T-helper 1 cell treated with Interleukin-12 subunit alpha and Interleukin-12 subunit beta and Interleukin-4 antibody, amounts not matched to agents 30 μg/mL and 1 μg/mL, for 36 hours (primary cell): ENCODE results near the gene EPS8L3.
"Not testable (repeated sequence)": the region's sequence is repeated elsewhere in the genome, so short reads cannot be mapped to it uniquely, and the experiment has no call there.

Source experiments
- H3K27ac Mint-ChIP-seq: one replicate; pipeline ENCODE4 v1.8.0; 2021; ENCODE audit warnings: mild to moderate bottlenecking, mixed read lengths
- H3K27me3 Mint-ChIP-seq: one replicate; pipeline ENCODE4 v1.8.0; 2021; ENCODE audit warnings: low read depth, mixed read lengths
- H3K36me3 Mint-ChIP-seq: one replicate; pipeline ENCODE4 v1.8.0; 2021; ENCODE audit warnings: low read depth, mixed read lengths
- H3K4me1 Mint-ChIP-seq: one replicate; pipeline ENCODE4 v1.8.0; 2021; ENCODE audit warnings: low read depth, mixed read lengths
- H3K4me3 Mint-ChIP-seq: one replicate; pipeline ENCODE4 v1.8.0; 2021; ENCODE audit warnings: mild to moderate bottlenecking, moderate library complexity, mixed read lengths
- H3K9me3 Mint-ChIP-seq: one replicate; pipeline ENCODE4 v1.8.0; 2021; ENCODE audit warnings: mixed read lengths

Gene EPS8L3

DNA sequence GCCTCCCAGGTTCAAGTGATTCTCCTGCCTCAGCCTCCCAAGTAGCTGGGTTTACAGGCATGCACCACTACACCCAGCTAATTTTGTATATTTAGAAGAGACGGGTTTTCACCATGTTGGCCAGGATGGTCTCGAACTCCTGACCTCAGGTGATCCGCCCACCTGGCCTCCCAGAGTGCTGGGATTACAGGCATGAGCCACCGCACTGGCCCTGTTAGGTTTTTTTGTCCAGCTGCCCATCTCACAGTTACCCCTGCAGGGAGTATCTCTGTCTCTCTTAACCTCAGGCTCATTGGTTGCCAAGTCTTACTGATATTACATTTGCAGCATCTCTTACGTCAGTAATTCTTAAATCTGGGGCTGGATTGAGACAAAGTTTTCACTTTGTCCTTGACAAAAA, 7.4 kb downstream of the EPS8L3 start:
- not testable (repeated sequence) for H3K4me1 Mint-ChIP-seq, H3K9me3 Mint-ChIP-seq, H3K27me3 Mint-ChIP-seq, H3K36me3 Mint-ChIP-seq, H3K4me3 Mint-ChIP-seq, H3K27ac Mint-ChIP-seq

- Mint-ChIP-seq H3K27me3 (peaks cover 9% of the 10 kb centered on the region), H3K4me3 (no peak overlapping the region), H3K9me3 (no peaks in the 10 kb centered on the region), H3K27ac (no peak overlapping the region), H3K36me3 (no peaks in the 10 kb centered on the region), H3K4me1 (no peaks in the 10 kb centered on the region)
Measured at GRCh38 chr1:109754738-109755137, 9.0 kb downstream of the EPS8L3 start.

GRCh38 chr1:109751531-109752260, 12.0 kb downstream of the EPS8L3 start:
- Mint-ChIP-seq H3K4me3 (no peak overlapping the region), H3K27me3 (peaks cover 22% of the 10 kb centered on the region), H3K9me3 (no peaks in the 10 kb centered on the region), H3K36me3 (no peaks in the 10 kb centered on the region), H3K27ac (no peak overlapping the region), H3K4me1 (no peaks in the 10 kb centered on the region)

DNA sequence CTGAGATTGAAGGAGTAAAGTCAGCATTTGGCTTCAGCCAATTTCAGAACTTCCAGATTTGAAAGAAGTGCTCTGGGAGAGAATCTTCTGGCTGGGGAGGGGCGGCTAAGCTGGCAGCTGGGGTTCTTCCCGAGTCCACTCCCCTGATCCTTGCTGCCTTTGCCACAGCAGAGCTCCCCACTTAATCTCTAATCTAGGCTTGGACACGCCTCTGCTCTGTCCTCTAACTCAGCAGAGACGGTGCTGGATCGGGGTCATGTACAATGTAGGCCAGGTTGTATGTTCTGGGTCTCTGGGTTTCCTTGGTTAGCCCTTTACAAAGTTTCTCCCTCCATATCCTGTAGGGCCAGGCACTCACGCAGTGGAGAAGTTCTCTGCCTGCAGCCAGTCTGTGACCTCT, 12.8 kb downstream of the EPS8L3 start:
- H3K36me3 Mint-ChIP-seq = no peaks in the 10 kb centered on the region
- H3K27me3 Mint-ChIP-seq = peaks cover 25% of the 10 kb centered on the region
- no peak overlapping the region for H3K4me3 Mint-ChIP-seq
- H3K4me1 Mint-ChIP-seq = no peaks in the 10 kb centered on the region
- no peak overlapping the region for H3K27ac Mint-ChIP-seq
- no peaks in the 10 kb centered on the region for H3K9me3 Mint-ChIP-seq

- Mint-ChIP-seq H3K27ac (no peak overlapping the region), H3K36me3 (no peaks in the 10 kb centered on the region), H3K4me1 (no peaks in the 10 kb centered on the region), H3K4me3 (no peak overlapping the region), H3K9me3 (no peaks in the 10 kb centered on the region), H3K27me3 (peaks cover 26% of the 10 kb centered on the region)
Measured at GRCh38 chr1:109750241-109750882, 13.4 kb downstream of the EPS8L3 start.

DNA sequence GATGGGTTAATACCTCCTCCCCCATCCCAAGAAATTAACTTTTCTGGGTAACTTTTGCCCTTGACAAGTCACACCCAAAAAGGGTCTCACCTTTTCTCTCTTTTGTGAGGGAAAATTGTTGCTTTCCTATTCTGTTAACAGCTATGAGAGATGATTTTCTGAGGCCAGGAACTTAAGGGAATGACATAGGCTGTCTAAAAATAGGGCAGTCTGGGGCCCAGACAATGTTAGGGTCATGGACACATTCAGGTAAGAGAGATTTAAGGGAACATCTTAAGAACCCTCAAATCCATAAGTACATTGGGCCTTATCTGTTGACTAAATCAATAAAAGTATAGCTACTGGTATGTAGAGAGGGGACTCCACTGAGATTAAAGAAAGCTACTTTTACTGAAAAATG, 14.5 kb downstream of the EPS8L3 start:
- Mint-ChIP-seq H3K9me3 (no peaks in the 10 kb centered on the region), H3K27ac (no peak overlapping the region)

GRCh38 chr1:109748311-109748710, 15.4 kb downstream of the EPS8L3 start:
- H3K27ac Mint-ChIP-seq, H3K9me3 Mint-ChIP-seq, H3K4me3 Mint-ChIP-seq, H3K4me1 Mint-ChIP-seq, H3K36me3 Mint-ChIP-seq: not testable (repeated sequence)
- peaks cover 27% of the 10 kb centered on the region for H3K27me3 Mint-ChIP-seq

More for the DNA sequence above, 14.5 kb downstream of the EPS8L3 start:
- Mint-ChIP-seq H3K36me3 (no peaks in the 10 kb centered on the region), H3K4me3 (no peak overlapping the region), H3K27me3 (peaks cover 28% of the 10 kb centered on the region), H3K4me1 (no peaks in the 10 kb centered on the region)

DNA sequence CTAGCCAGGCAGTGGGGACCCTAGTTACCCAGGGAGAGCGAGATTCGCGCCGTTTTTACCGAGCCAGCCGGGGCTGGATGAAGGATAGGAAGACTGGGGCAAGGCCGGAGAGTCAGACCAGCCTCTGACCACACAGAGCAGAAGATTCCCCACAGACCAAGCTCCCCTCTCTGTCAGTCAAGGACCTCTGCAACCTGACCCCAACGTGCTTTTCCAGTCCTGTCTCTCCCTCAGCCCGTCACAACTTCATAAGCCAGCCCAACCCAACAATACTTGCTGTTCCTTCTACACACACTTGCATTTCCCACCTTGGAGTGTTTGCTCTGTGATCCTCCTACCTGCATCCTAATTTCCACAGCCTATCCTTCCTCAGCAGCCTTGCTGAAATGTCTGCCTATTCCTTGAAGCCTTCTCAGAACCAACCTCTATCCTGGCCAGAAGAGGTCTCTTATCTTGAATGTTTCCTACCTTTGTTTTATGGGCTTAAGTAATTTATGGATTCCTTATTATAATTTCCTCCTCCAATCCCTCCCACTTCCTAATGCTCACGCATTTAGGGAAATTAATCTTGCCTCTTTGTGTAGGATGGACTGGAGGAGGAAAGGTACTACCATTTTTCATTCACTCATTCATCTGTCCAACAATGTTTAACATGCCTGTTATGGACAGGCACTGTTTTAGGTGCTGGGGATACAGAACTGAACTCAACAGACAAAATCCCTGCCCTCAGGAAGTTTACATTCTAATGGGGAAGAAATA, 22.9 kb downstream of the EPS8L3 start, which contains the start of gene GSTM3:
TSS of gene GSTM3 (minus strand) at position 424 of the 759 bp plus-strand sequence. CDS start 751 bp downstream, outside the sequence.
- H3K4me1 Mint-ChIP-seq = peaks cover 10% of the 10 kb centered on the region
- peak within 1 kb of the TSS; percentile 59 for H3K27ac Mint-ChIP-seq
- H3K4me3 Mint-ChIP-seq = peak within 1 kb of the TSS; percentile 79
- no peaks in the 10 kb centered on the region for H3K9me3 Mint-ChIP-seq
- H3K36me3 Mint-ChIP-seq = peaks cover 2% of the 10 kb centered on the region
- H3K27me3 Mint-ChIP-seq = peaks cover 42% of the 10 kb centered on the region

DNA sequence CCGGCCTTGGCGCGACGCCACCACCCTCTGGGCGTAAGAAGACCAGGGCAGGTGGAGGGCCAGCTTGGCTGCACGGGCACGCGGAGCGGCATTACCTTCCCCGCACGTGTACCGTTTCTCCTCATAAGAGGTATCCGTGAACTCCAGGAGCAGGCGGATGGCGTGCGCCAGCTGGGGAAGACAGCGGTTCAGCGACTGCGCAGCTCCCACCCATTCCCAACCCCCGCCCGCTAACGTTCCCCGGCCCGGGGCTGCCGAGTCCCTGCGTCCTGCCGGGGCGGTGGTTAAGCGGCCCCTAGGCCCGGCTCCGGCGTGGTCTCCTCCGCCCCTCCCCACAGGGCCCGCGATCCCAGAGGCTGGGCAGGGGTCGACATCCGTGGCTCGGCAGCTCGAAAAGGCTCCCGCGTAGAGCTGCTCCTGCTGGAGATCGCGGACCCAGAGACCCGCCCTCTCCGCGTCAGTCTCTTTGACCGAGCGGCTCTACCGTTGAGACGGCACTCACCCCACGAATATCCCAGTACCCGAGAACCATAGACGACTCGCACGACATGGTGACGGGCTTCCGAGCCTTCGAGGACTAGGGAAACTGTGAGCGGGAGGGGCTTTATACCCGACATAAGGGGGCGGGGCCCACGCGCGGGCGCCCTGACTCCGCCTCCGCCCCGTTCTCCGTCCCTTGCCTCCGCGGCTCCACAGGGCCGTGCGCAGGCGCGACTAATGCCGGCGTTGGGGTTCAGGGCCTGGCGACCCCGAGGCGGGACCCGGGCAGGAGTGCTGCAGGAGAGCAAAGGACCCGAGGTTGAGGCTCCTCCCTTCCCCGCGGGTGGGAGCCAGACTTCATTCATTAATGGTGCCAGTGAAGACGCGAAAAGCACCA, 23.7 kb downstream of the EPS8L3 start:
- Mint-ChIP-seq H3K9me3 (no peaks in the 10 kb centered on the region), H3K27me3 (peaks cover 38% of the 10 kb centered on the region), H3K27ac (peak overlapping the region; percentile 59), H3K36me3 (peaks cover 2% of the 10 kb centered on the region), H3K4me3 (peak overlapping the region; percentile 79), H3K4me1 (peaks cover 10% of the 10 kb centered on the region)

GRCh38 chr1:109733236-109733870, 30.4 kb downstream of the EPS8L3 start:
- no peaks in the 10 kb centered on the region for H3K4me1 Mint-ChIP-seq
- H3K36me3 Mint-ChIP-seq = peaks cover 2% of the 10 kb centered on the region
- H3K9me3 Mint-ChIP-seq = no peaks in the 10 kb centered on the region
- peaks cover 24% of the 10 kb centered on the region for H3K27me3 Mint-ChIP-seq
- H3K27ac Mint-ChIP-seq = no peak overlapping the region
- no peak overlapping the region for H3K4me3 Mint-ChIP-seq

DNA sequence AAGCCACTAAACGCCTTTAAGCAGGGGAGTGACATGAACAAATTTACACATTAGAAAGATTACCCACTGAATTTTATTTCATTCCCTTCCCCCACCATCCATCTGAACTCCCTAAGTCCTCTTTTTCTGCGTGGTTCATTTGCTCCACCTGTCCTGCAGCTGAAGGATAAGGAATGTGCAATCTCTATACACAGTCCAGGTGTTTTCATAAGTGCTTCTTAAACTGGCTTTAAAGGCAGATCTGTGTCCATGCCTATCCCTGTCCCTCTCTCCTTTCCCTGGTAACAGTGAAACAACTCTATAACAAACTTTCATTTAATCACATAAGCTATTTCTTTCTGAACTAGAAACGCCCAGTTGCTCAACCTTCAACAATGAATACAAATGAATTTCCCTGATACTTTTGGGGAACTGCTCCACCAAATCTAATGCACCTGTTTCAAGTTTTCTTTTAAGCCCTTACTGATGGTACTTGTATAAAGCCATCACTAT, 31.3 kb downstream of the EPS8L3 start:
- H3K9me3 Mint-ChIP-seq = no peaks in the 10 kb centered on the region
- H3K4me1 Mint-ChIP-seq = no peaks in the 10 kb centered on the region
- no peak overlapping the region for H3K27ac Mint-ChIP-seq
- H3K27me3 Mint-ChIP-seq = peaks cover 21% of the 10 kb centered on the region
- no peak overlapping the region for H3K4me3 Mint-ChIP-seq
- H3K36me3 Mint-ChIP-seq = no peaks in the 10 kb centered on the region

GRCh38 chr1:109730666-109731065, 33.1 kb downstream of the EPS8L3 start:
- no peak overlapping the region for H3K27ac Mint-ChIP-seq
- no peaks in the 10 kb centered on the region for H3K9me3 Mint-ChIP-seq
- H3K36me3 Mint-ChIP-seq = no peaks in the 10 kb centered on the region
- no peaks in the 10 kb centered on the region for H3K4me1 Mint-ChIP-seq
- H3K4me3 Mint-ChIP-seq = no peak overlapping the region
- peaks cover 21% of the 10 kb centered on the region for H3K27me3 Mint-ChIP-seq

DNA sequence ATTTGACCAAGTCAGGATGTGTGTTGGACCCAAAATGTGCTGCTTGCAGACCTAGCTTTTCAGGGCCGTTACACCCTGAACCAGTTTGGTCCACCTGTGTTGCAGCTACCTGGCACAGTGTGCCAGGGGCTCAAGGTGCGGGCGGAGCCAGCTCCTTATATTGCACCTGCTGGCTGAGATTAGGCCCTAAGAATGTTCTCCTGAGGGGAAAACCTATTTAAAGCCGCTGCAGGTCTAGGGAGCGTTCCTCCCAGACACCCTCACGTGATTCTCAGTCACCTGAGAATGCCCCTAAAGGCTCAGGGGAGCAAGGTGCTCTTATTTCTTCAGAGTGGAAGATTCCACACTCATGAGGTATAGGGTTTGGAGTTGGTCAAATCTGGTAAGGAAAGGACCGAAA, 34.9 kb downstream of the EPS8L3 start:
- Mint-ChIP-seq H3K4me3 (no peak overlapping the region), H3K27me3 (peaks cover 23% of the 10 kb centered on the region), H3K4me1 (no peaks in the 10 kb centered on the region), H3K27ac (no peak overlapping the region), H3K9me3 (no peaks in the 10 kb centered on the region), H3K36me3 (no peaks in the 10 kb centered on the region)
